Measurements from ENCODE around the gene KDM5C. TPM values are rescaled to one million over a fixed set of nuclear protein-coding genes. Genes with fewer than 3 reads are reported as not detected.
A peak's percentile ranks its signal among the peaks of the same experiment; 100 is the strongest.

Gene KDM5C
- total RNA-seq, 1 experiment from 2014 or later: 112 TPM

DNA sequence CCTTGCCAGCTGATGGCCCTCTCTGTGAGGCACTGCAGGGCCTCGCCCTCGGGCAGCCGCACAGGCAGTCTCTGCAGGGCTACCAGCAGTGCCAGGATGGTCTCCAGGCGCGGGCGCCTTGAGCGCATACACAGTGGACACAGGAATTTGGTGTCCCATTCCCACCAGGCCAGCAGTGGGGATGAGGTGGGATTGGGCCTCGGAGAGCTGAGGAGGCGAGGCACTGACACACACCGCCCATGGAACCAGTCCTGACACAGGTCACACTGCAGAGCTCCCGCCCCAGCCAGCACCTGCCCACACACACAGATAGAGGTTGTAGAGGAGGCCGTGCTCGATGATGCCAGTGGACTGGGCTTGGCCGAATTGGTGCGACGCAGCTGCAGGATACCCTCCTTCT lies 30.7 kb downstream of the KDM5C start (continued):
- TF ChIP-seq, protein P1, sequence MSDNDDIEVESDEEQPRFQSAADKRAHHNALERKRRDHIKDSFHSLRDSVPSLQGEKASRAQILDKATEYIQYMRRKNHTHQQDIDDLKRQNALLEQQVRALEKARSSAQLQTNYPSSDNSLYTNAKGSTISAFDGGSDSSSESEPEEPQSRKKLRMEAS (CRISPR knock-in tag; IDR thresholded peaks at IDR 0.05): no peak
- TF ChIP-seq GRHL2 (CRISPR knock-in tag; IDR thresholded peaks at IDR 0.05; ENCODE audit: insufficient replicate concordance, severe bottlenecking): no peak
- no peak for TF ChIP-seq NR1H2 (CRISPR knock-in tag; IDR thresholded peaks at IDR 0.05)
- TF ChIP-seq, protein P2, sequence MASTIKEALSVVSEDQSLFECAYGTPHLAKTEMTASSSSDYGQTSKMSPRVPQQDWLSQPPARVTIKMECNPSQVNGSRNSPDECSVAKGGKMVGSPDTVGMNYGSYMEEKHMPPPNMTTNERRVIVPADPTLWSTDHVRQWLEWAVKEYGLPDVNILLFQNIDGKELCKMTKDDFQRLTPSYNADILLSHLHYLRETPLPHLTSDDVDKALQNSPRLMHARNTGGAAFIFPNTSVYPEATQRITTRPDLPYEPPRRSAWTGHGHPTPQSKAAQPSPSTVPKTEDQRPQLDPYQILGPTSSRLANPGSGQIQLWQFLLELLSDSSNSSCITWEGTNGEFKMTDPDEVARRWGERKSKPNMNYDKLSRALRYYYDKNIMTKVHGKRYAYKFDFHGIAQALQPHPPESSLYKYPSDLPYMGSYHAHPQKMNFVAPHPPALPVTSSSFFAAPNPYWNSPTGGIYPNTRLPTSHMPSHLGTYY (CRISPR knock-in tag; IDR thresholded peaks at IDR 0.05): no peak
- no peak for TF ChIP-seq TEAD4 (CRISPR knock-in tag; IDR thresholded peaks at IDR 0.05)

DNA sequence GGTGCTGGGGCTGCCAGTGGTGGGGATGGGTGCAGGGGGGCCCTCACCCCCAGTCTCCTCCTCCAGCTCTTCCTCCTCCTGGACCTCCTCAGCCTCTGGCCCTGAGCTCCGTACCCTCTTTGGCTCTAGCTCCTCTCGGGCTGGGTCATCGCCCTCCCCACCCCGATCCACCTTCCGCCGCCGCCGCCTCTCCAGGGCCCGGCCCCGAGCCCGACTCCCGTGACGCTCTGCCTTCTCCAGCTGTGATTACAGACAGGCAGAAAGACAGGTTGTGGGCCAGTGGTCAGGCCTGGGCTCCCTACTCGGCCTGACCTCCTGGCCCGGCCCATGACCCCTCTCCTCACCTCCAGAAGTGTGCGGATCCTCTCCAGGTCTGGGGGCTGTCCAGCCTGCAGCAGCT lies 31.9 kb downstream of the KDM5C start:
- CTCF ChIA-PET: no interaction called here
- H3K9me3 Mint-ChIP-seq: no peaks in the 10 kb centered on the region

DNA sequence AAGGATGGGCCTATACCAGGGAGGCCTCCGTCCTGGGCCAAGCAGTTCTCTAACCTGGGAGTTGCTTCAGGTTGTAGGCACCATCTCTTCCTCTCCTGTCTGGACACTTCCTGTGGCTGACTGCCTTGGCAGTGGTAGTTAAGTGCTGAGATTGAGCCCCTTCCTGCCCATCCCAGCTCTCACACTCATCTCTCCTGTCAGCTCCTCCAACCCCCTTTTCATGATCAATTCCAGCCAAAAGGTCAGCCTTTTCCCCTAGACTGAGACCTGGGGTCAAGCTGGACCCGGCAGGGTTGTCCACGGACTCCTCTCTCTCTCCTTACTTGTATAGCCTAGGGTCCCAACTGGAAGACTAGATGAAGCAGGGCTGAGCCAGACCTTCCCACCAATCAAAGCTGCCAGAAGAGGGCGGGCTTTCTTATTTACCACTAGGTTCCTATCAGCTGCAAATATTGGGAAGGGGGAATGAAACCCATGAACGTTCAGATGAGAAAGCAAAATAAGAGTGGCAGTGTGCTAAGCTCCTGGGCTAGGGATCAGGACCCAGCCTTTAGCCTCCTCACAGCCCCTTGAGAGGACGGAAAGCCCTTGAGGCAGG lies 34.5 kb downstream of the KDM5C start:
- CTCF ChIA-PET: interaction anchor here (0.6 to 2.2 kb wide), 8 partner anchors 8 to 258 kb away, joined by 3 to 7 read pairs (median 3); no protein-coding TSS in a partner anchor
- Mint-ChIP-seq H3K9me3 (no peaks in the 10 kb centered on the region), H3K4me1 (0 out of 2 replicates have a peak, but pooled peaks cover 3% of the 10 kb centered on the region), H3K36me3 (peaks cover 11% of the 10 kb centered on the region), H3K27ac (no peak overlapping the region; the same call in 1 of the 2 replicates), H3K27me3 (ENCODE audit: low read depth) (no peaks in the 10 kb centered on the region), H3K4me3 (no peak overlapping the region)
- ATAC-seq: peak; percentile 84
- POLR2A ChIA-PET: no interaction called here
- DNase-seq (ENCODE audit: low spot score): peak; percentile 56
- TF ChIP-seq SP1 (CRISPR knock-in tag; conservative IDR thresholded peaks at IDR 0.05) (no peak), ZBTB21 (CRISPR knock-in tag; IDR thresholded peaks at IDR 0.05; ENCODE audit: borderline replicate concordance) (no peak), ZNF219 (CRISPR knock-in tag; IDR thresholded peaks at IDR 0.05; ENCODE audit: borderline replicate concordance) (no peak), ZNF671 (CRISPR knock-in tag; IDR thresholded peaks at IDR 0.05) (no peak), HMGA2 (CRISPR knock-in tag; IDR thresholded peaks at IDR 0.05) (no peak), FOXJ3 (CRISPR knock-in tag; IDR thresholded peaks at IDR 0.05; ENCODE audit: borderline replicate concordance) (no peak), RORB (CRISPR knock-in tag; IDR thresholded peaks at IDR 0.05) (no peak), NR1H2 (CRISPR knock-in tag; IDR thresholded peaks at IDR 0.05) (no peak)
- TF ChIP-seq, protein P3, sequence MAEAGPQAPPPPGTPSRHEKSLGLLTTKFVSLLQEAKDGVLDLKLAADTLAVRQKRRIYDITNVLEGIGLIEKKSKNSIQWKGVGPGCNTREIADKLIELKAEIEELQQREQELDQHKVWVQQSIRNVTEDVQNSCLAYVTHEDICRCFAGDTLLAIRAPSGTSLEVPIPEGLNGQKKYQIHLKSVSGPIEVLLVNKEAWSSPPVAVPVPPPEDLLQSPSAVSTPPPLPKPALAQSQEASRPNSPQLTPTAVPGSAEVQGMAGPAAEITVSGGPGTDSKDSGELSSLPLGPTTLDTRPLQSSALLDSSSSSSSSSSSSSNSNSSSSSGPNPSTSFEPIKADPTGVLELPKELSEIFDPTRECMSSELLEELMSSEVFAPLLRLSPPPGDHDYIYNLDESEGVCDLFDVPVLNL (CRISPR knock-in tag; IDR thresholded peaks at IDR 0.05; ENCODE audit: borderline replicate concordance, low read depth): no peak
- TF ChIP-seq, protein P4, sequence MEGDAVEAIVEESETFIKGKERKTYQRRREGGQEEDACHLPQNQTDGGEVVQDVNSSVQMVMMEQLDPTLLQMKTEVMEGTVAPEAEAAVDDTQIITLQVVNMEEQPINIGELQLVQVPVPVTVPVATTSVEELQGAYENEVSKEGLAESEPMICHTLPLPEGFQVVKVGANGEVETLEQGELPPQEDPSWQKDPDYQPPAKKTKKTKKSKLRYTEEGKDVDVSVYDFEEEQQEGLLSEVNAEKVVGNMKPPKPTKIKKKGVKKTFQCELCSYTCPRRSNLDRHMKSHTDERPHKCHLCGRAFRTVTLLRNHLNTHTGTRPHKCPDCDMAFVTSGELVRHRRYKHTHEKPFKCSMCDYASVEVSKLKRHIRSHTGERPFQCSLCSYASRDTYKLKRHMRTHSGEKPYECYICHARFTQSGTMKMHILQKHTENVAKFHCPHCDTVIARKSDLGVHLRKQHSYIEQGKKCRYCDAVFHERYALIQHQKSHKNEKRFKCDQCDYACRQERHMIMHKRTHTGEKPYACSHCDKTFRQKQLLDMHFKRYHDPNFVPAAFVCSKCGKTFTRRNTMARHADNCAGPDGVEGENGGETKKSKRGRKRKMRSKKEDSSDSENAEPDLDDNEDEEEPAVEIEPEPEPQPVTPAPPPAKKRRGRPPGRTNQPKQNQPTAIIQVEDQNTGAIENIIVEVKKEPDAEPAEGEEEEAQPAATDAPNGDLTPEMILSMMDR (IDR thresholded peaks at IDR 0.05): no peak

More for the DNA sequence above, 31.9 kb downstream of the KDM5C start:
- Mint-ChIP-seq H3K4me1 (0 out of 2 replicates have a peak, but pooled peaks cover 3% of the 10 kb centered on the region), H3K4me3 (no peak overlapping the region), H3K27me3 (ENCODE audit: low read depth) (no peaks in the 10 kb centered on the region), H3K36me3 (peaks cover 30% of the 10 kb centered on the region), H3K27ac (no peak overlapping the region)
- POLR2A ChIA-PET: no interaction called here
- TF ChIP-seq, protein P5, sequence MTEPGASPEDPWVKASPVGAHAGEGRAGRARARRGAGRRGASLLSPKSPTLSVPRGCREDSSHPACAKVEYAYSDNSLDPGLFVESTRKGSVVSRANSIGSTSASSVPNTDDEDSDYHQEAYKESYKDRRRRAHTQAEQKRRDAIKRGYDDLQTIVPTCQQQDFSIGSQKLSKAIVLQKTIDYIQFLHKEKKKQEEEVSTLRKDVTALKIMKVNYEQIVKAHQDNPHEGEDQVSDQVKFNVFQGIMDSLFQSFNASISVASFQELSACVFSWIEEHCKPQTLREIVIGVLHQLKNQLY (CRISPR knock-in tag; IDR thresholded peaks at IDR 0.05): no peak
- no peak for TF ChIP-seq NFYB (CRISPR knock-in tag; conservative IDR thresholded peaks at IDR 0.05; ENCODE audit: low read depth)
- TF ChIP-seq, protein P6, sequence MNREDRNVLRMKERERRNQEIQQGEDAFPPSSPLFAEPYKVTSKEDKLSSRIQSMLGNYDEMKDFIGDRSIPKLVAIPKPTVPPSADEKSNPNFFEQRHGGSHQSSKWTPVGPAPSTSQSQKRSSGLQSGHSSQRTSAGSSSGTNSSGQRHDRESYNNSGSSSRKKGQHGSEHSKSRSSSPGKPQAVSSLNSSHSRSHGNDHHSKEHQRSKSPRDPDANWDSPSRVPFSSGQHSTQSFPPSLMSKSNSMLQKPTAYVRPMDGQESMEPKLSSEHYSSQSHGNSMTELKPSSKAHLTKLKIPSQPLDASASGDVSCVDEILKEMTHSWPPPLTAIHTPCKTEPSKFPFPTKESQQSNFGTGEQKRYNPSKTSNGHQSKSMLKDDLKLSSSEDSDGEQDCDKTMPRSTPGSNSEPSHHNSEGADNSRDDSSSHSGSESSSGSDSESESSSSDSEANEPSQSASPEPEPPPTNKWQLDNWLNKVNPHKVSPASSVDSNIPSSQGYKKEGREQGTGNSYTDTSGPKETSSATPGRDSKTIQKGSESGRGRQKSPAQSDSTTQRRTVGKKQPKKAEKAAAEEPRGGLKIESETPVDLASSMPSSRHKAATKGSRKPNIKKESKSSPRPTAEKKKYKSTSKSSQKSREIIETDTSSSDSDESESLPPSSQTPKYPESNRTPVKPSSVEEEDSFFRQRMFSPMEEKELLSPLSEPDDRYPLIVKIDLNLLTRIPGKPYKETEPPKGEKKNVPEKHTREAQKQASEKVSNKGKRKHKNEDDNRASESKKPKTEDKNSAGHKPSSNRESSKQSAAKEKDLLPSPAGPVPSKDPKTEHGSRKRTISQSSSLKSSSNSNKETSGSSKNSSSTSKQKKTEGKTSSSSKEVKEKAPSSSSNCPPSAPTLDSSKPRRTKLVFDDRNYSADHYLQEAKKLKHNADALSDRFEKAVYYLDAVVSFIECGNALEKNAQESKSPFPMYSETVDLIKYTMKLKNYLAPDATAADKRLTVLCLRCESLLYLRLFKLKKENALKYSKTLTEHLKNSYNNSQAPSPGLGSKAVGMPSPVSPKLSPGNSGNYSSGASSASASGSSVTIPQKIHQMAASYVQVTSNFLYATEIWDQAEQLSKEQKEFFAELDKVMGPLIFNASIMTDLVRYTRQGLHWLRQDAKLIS (CRISPR knock-in tag; IDR thresholded peaks at IDR 0.05; ENCODE audit: borderline replicate concordance): no peak
- no peak for TF ChIP-seq EMX1 (CRISPR knock-in tag; IDR thresholded peaks at IDR 0.05)
- no peak for TF ChIP-seq ZNF121 (CRISPR knock-in tag; IDR thresholded peaks at IDR 0.05)
- TF ChIP-seq, protein P7, sequence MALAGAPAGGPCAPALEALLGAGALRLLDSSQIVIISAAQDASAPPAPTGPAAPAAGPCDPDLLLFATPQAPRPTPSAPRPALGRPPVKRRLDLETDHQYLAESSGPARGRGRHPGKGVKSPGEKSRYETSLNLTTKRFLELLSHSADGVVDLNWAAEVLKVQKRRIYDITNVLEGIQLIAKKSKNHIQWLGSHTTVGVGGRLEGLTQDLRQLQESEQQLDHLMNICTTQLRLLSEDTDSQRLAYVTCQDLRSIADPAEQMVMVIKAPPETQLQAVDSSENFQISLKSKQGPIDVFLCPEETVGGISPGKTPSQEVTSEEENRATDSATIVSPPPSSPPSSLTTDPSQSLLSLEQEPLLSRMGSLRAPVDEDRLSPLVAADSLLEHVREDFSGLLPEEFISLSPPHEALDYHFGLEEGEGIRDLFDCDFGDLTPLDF (CRISPR knock-in tag; IDR thresholded peaks at IDR 0.05): no peak
- no peak for TF ChIP-seq ETV6 (CRISPR knock-in tag; IDR thresholded peaks at IDR 0.05)
- DNase-seq (ENCODE audit: low spot score) (no peak), ATAC-seq (no peak)

All from WTC11 (cell line).